CD14-positive monocyte (primary cell): ENCODE data around the gene DPPA5. TPM values are rescaled to one million over a fixed set of nuclear protein-coding genes. Genes with fewer than 3 reads are reported as not detected.

Source experiments
- DNase-seq, 3 donors: peaks; one replicate each; pipeline ENCODE4 v3.0.0-alpha.2; 2011 to 2022
- H2AFZ ChIP-seq: 2 replicates; pipeline ENCODE4 v1.6.0; 2012; ENCODE audit warnings: mild to moderate bottlenecking, low read depth, low read length, inconsistent platforms; ENCODE audit not compliant: insufficient read depth, poor library complexity, severe bottlenecking
- H3K27ac ChIP-seq, 2 donors: 1 replicate in 1 of 2; 2 replicates in 1 of 2; pipeline ENCODE4 v1.5.1; 2012 to 2013; ENCODE audit warnings: low read length in 2 of 2, control low read depth in 1 of 2, inconsistent platforms in 1 of 2, low read depth in 1 of 2, mild to moderate bottlenecking in 1 of 2
- H3K27me3 ChIP-seq, 2 donors: one replicate each; pipeline versions ENCODE4 v1.6.0 to v1.6.1; 2011 to 2013; ENCODE audit warnings: low read length in 2 of 2; ENCODE audit not compliant: control insufficient read depth in 2 of 2, insufficient read depth in 2 of 2
- H3K36me3 ChIP-seq, 2 donors: replicated peaks in 1 of 2; 1 replicate in 1 of 2; 2 replicates in 1 of 2; pipeline versions ENCODE4 v1.5.1 to v1.6.1; 2012 to 2013; ENCODE audit warnings: low read length in 2 of 2, control low read depth in 1 of 2, inconsistent platforms in 1 of 2, mild to moderate bottlenecking in 1 of 2; ENCODE audit not compliant: insufficient read depth in 2 of 2, control insufficient read depth in 1 of 2
- H3K4me1 ChIP-seq, 2 donors: 1 replicate in 1 of 2; 2 replicates in 1 of 2; pipeline versions ENCODE4 v1.5.1 to v1.6.1; 2012 to 2013; ENCODE audit warnings: low read length in 2 of 2, control low read depth in 1 of 2, inconsistent platforms in 1 of 2, mild to moderate bottlenecking in 1 of 2, moderate library complexity in 1 of 2; ENCODE audit not compliant: insufficient read depth in 2 of 2, control insufficient read depth in 1 of 2
- H3K4me2 ChIP-seq: replicated peaks from 2 replicates; pipeline ENCODE3; 2012; ENCODE audit warnings: low read length, moderate library complexity, mild to moderate bottlenecking; ENCODE audit not compliant: poor library complexity, severe bottlenecking; ENCODE audit errors: extremely low read depth
- H3K4me3 ChIP-seq, 3 experiments: fragments of 200-600 bp in 1 of 3; sonication (generic) in 1 of 3; replicated peaks in 1 of 3; 1 replicate in 2 of 3; 2 replicates in 1 of 3; pipeline ENCODE4 v1.5.1; 2011 to 2013; ENCODE audit warnings: low read length in 3 of 3, mild to moderate bottlenecking in 3 of 3, control low read depth in 2 of 3, low read depth in 2 of 3, inconsistent platforms in 1 of 3, moderate library complexity in 1 of 3
- H3K79me2 ChIP-seq: 2 replicates; pipeline ENCODE4 v1.6.0; 2012; ENCODE audit warnings: mild to moderate bottlenecking, control low read depth, inconsistent platforms, low read length, moderate library complexity; ENCODE audit not compliant: insufficient read depth
- H3K9ac ChIP-seq: 2 replicates; pipeline ENCODE4 v1.6.0; 2017; ENCODE audit warnings: low read length, mild to moderate bottlenecking; ENCODE audit not compliant: insufficient read depth, poor library complexity, severe bottlenecking
- H3K9me3 ChIP-seq, 2 donors: replicated peaks in 1 of 2; 1 replicate in 1 of 2; 2 replicates in 1 of 2; pipeline versions ENCODE4 v1.5.1 to v1.6.1; 2012 to 2013; ENCODE audit warnings: low read length in 2 of 2, control low read depth in 1 of 2; ENCODE audit not compliant: control insufficient read depth in 1 of 2, insufficient read depth in 1 of 2
- H4K20me1 ChIP-seq: 2 replicates; pipeline ENCODE4 v1.6.0; 2012; ENCODE audit warnings: mild to moderate bottlenecking, low read length, control low read depth, moderate library complexity; ENCODE audit not compliant: insufficient read depth
- H3K27ac Mint-ChIP-seq, 7 donors: one replicate each; pipeline ENCODE4 v1.8.0; 2020; ENCODE audit warnings: mild to moderate bottlenecking in 7 of 7, mixed read lengths in 7 of 7, moderate library complexity in 6 of 7, inconsistent platforms in 2 of 7
- H3K27me3 Mint-ChIP-seq, 3 donors: one replicate each; pipeline ENCODE4 v1.8.0; 2021 to 2022; ENCODE audit warnings: low read depth in 3 of 3, mild to moderate bottlenecking in 3 of 3, mixed read lengths in 3 of 3, moderate library complexity in 3 of 3, inconsistent platforms in 1 of 3
- H3K36me3 Mint-ChIP-seq, 2 donors: one replicate each; pipeline ENCODE4 v1.8.0; 2020; ENCODE audit warnings: mixed read lengths in 2 of 2, inconsistent platforms in 1 of 2, mild to moderate bottlenecking in 1 of 2
- H3K4me1 Mint-ChIP-seq: one replicate; pipeline ENCODE4 v1.8.0; 2020; ENCODE audit warnings: mild to moderate bottlenecking, mixed read lengths
- H3K4me3 Mint-ChIP-seq, 2 donors: one replicate each; pipeline ENCODE4 v1.8.0; 2020; ENCODE audit warnings: mild to moderate bottlenecking in 2 of 2, mixed read lengths in 2 of 2, moderate library complexity in 1 of 2
- H3K9me3 Mint-ChIP-seq, 7 donors: one replicate each; pipeline ENCODE4 v1.8.0; 2020 to 2022; ENCODE audit warnings: mixed read lengths in 7 of 7, mild to moderate bottlenecking in 6 of 7, moderate library complexity in 6 of 7, inconsistent platforms in 2 of 7
- CTCF ChIP-seq: fragments of 200-600 bp; IDR thresholded peaks from one replicate; pipeline ENCODE4 v1.8.0; 2022; ENCODE audit warnings: antibody characterized with exemption, mild to moderate bottlenecking
- WGBS: methylation state at CpG from one replicate; pipeline ENCODE4 v1.1.5; 2013; ENCODE audit warnings: missing lambda C conversion rate; ENCODE audit not compliant: insufficient coverage; 5-methylcytosine and 5-hydroxymethylcytosine counted together
- intact Hi-C, 2 donors: fragments of 100-400 bp; cut with micrococcal nuclease; formaldehyde crosslinking; loops; one replicate each; pipeline versions ENCODE4 v1.15.0 to v1.15.1; 2023
- polyA minus RNA-seq: library from RNA; depleted of rRNA, polyadenylated mRNA; stranded (reverse); fragments of >200 nt; gene quantifications from 2 replicates; pipeline ENCODE4 v1.2.3, GENCODE V29; 2012
- polyA plus RNA-seq, 3 donors: library from polyadenylated mRNA; depleted of rRNA in 1 of 3; unstranded in 2 of 3; stranded (reverse) in 1 of 3; fragments of 300-500 nt in 2 of 3; fragments of >200 nt in 1 of 3; fragmentation: Illumina TruSeq in 2 of 3; gene quantifications; 1 replicate in 2 of 3; 2 replicates in 1 of 3; pipeline ENCODE4 v1.2.3, GENCODE V29; 2012 to 2021
- total RNA-seq, 12 experiments: library from RNA in 1 of 12; stranded (reverse) in 1 of 12; fragments of 120-200 nt in 1 of 12; gene quantifications; one replicate each; pipeline ENCODE4 v1.2.4 and lab custom pipeline; 2013 to 2026; ENCODE audit warnings: mixed read lengths in 6 of 12, inconsistent platforms in 1 of 12

DPPA5 gene
- total RNA-seq (2013), result not detected
- not detected for polyA plus RNA-seq
- polyA minus RNA-seq, result not detected in 2 replicates
- 0 to 0.08 (median 0) reads per million in 11 experiments for total RNA-seq (lab: John Stamatoyannopoulos, UW)

GRCh38 chr6:73353636-73354593, at the start of gene DPPA5:
Gene DPPA5 (minus strand): TSS chr6:73354276. CDS start chr6:73354225, 51 bp downstream.
- no peaks in the 10 kb centered on the region for H3K36me3 ChIP-seq
- intact Hi-C loops, result no loop called here
- WGBS, result 85% methylated on average over 52 of the region's 59 CpGs
- H3K4me3 Mint-ChIP-seq, result no peak within 1 kb of the TSS
- peaks cover 15 to 32% of the 10 kb centered on the region in 2 donors for H3K27me3 ChIP-seq
- H3K79me2 ChIP-seq, result no peaks in the 10 kb centered on the region
- H3K9me3 ChIP-seq, result peaks cover under 1 to 11% of the 10 kb centered on the region in 2 donors
- H3K36me3 Mint-ChIP-seq, result no peaks in the 10 kb centered on the region
- no peak within 1 kb of the TSS for H3K27ac Mint-ChIP-seq
- peaks cover 25 to 37% (median 27%) of the 10 kb centered on the region in 3 donors for H3K27me3 Mint-ChIP-seq
- no peak within 1 kb of the TSS for H3K9ac ChIP-seq
- TF ChIP-seq CTCF, result no peak
- H3K27ac ChIP-seq, result no peak within 1 kb of the TSS
- H4K20me1 ChIP-seq, result no peaks in the 10 kb centered on the region
- no peak within 1 kb of the TSS for H2AFZ ChIP-seq
- no peaks in the 10 kb centered on the region for H3K4me1 Mint-ChIP-seq
- no peak within 1 kb of the TSS for H3K4me3 ChIP-seq
- no peak for DNase-seq
- H3K4me1 ChIP-seq, result no peaks in the 10 kb centered on the region
- peaks cover 0 to 12% (median 7%) of the 10 kb centered on the region in 7 donors for H3K9me3 Mint-ChIP-seq
- no peak within 1 kb of the TSS for H3K4me2 ChIP-seq

GRCh38 chr6:73400656-73401055, 46.6 kb upstream of the DPPA5 start:
- Histone ChIP-seq H4K20me1 (no peaks in the 10 kb centered on the region), H3K4me2 (no peak overlapping the region), H3K79me2 (no peaks in the 10 kb centered on the region), H3K9ac (no peak overlapping the region), H3K27me3 (no peaks in the 10 kb centered on the region), H3K36me3 (no peaks in the 10 kb centered on the region), H3K4me3 (no peak overlapping the region), H3K9me3 (no peaks in the 10 kb centered on the region), H2AFZ (no peak overlapping the region), H3K4me1 (no peaks in the 10 kb centered on the region), H3K27ac (no peak overlapping the region)
- Mint-ChIP-seq H3K27me3 (peaks cover 0 to 2% (median 0%) of the 10 kb centered on the region in 3 donors), H3K9me3 (no peaks in the 10 kb centered on the region), H3K36me3 (peaks cover 0 to 3% of the 10 kb centered on the region in 2 donors), H3K4me3 (no peak overlapping the region), H3K4me1 (no peaks in the 10 kb centered on the region), H3K27ac (no peak overlapping the region)
- TF ChIP-seq CTCF, result no peak
- intact Hi-C loops, result no loop called here
- DNase-seq, result no peak
